GM12878 (cell line): ENCODE results near the gene SLC4A8. TPM values are rescaled to one million over a fixed set of nuclear protein-coding genes. Genes with fewer than 3 reads are reported as not detected.

ENCODE experiments used
- CBX5 ChIP-seq: sonication (generic); IDR thresholded peaks from 2 replicates; pipeline ENCODE4 v1.6.1; 2016; ENCODE audit warnings: low read depth, moderate library complexity, mild to moderate bottlenecking, inconsistent platforms
- MEF2B ChIP-seq: fragments of 450-650 bp; IDR thresholded peaks from 2 replicates; pipeline ENCODE4 v1.6.1; 2018; ENCODE audit warnings: mild to moderate bottlenecking, moderate library complexity; ENCODE audit not compliant: partially characterized antibody, poor library complexity, severe bottlenecking
- SREBF1 ChIP-seq: IDR thresholded peaks from 2 replicates; pipeline ENCODE4 v1.6.1; 2012; ENCODE audit warnings: mild to moderate bottlenecking, low read length
- polyA plus RNA-seq, 11 experiments: library from polyadenylated mRNA; depleted of rRNA in 4 of 11; unstranded in 6 of 11; stranded (reverse) in 5 of 11; fragments of >200 nt; fragmentation: Nextera tagmentation in 4 of 11; fragmentation: Illumina TruSeq in 1 of 11; extraction: Ambion mirVana in 4 of 11; extraction: Trizol in 1 of 11; gene quantifications; 1 replicate in 1 of 11; 2 replicates in 10 of 11; pipeline versions ENCODE4 v1.2.1 to v1.2.3, GENCODE V29; 2011 to 2016; ENCODE audit warnings: inconsistent platforms in 2 of 11, missing spikeins in 2 of 11, low read depth in 1 of 11
- total RNA-seq, 4 experiments: library from RNA; depleted of rRNA in 3 of 4; stranded (reverse); fragments of >200 nt in 3 of 4; fragmentation: Illumina TruSeq in 1 of 4; extraction: Trizol in 1 of 4; gene quantifications; 2 replicates each; pipeline versions ENCODE4 v1.2.1 to v1.2.3, GENCODE V29; 2013 to 2021
- TF ChIP-seq, protein P1 (sequence below): fragments of 450-650 bp; IDR thresholded peaks from 2 replicates; pipeline ENCODE4 v1.6.1; 2017; ENCODE audit warnings: mild to moderate bottlenecking, moderate library complexity
- TF ChIP-seq, protein P2 (sequence below): fragments of 450-650 bp; IDR thresholded peaks from 2 replicates; pipeline ENCODE4 v1.6.1; 2018; ENCODE audit warnings: mild to moderate bottlenecking, low read depth, moderate library complexity; ENCODE audit not compliant: partially characterized antibody

The SLC4A8 gene
- total and polyA plus RNA-seq, 10 of the 15 experiments (the other 5 are each of a cell fraction or from before 2014, with no cell fraction given) = 1.4 to 7.7 (median 3.7) TPM

- TF ChIP-seq, protein P1, sequence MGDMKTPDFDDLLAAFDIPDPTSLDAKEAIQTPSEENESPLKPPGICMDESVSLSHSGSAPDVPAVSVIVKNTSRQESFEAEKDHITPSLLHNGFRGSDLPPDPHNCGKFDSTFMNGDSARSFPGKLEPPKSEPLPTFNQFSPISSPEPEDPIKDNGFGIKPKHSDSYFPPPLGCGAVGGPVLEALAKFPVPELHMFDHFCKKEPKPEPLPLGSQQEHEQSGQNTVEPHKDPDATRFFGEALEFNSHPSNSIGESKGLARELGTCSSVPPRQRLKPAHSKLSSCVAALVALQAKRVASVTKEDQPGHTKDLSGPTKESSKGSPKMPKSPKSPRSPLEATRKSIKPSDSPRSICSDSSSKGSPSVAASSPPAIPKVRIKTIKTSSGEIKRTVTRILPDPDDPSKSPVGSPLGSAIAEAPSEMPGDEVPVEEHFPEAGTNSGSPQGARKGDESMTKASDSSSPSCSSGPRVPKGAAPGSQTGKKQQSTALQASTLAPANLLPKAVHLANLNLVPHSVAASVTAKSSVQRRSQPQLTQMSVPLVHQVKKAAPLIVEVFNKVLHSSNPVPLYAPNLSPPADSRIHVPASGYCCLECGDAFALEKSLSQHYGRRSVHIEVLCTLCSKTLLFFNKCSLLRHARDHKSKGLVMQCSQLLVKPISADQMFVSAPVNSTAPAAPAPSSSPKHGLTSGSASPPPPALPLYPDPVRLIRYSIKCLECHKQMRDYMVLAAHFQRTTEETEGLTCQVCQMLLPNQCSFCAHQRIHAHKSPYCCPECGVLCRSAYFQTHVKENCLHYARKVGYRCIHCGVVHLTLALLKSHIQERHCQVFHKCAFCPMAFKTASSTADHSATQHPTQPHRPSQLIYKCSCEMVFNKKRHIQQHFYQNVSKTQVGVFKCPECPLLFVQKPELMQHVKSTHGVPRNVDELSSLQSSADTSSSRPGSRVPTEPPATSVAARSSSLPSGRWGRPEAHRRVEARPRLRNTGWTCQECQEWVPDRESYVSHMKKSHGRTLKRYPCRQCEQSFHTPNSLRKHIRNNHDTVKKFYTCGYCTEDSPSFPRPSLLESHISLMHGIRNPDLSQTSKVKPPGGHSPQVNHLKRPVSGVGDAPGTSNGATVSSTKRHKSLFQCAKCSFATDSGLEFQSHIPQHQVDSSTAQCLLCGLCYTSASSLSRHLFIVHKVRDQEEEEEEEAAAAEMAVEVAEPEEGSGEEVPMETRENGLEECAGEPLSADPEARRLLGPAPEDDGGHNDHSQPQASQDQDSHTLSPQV = no peak
- TF ChIP-seq SREBF1 (no peak), MEF2B (no peak), CBX5 (no peak)
- TF ChIP-seq, protein P2, sequence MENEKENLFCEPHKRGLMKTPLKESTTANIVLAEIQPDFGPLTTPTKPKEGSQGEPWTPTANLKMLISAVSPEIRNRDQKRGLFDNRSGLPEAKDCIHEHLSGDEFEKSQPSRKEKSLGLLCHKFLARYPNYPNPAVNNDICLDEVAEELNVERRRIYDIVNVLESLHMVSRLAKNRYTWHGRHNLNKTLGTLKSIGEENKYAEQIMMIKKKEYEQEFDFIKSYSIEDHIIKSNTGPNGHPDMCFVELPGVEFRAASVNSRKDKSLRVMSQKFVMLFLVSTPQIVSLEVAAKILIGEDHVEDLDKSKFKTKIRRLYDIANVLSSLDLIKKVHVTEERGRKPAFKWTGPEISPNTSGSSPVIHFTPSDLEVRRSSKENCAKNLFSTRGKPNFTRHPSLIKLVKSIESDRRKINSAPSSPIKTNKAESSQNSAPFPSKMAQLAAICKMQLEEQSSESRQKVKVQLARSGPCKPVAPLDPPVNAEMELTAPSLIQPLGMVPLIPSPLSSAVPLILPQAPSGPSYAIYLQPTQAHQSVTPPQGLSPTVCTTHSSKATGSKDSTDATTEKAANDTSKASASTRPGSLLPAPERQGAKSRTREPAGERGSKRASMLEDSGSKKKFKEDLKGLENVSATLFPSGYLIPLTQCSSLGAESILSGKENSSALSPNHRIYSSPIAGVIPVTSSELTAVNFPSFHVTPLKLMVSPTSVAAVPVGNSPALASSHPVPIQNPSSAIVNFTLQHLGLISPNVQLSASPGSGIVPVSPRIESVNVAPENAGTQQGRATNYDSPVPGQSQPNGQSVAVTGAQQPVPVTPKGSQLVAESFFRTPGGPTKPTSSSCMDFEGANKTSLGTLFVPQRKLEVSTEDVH = no peak
Observed at GRCh38 chr12:51379571-51379970, 45.1 kb upstream of the SLC4A8 start (continued).
